ENCODE data around the gene SPACDR. TPM values are rescaled to one million over a fixed set of nuclear protein-coding genes. Genes with fewer than 3 reads are reported as not detected.

Gene SPACDR
- total RNA-seq, 1 donor from 2014 or later, result not detected

GRCh38 chr7:100486111-100486636, 22.1 kb upstream of the SPACDR start:
- no peak overlapping the region for H3K27ac ChIP-seq

GRCh38 chr7:100485471-100485876, 21.4 kb upstream of the SPACDR start:
- Histone ChIP-seq H3K4me3 (no peak overlapping the region), H3K9me3 (ENCODE audit: low read depth) (no peaks in the 10 kb centered on the region), H3K36me3 (no peaks in the 10 kb centered on the region), H3F3A (ENCODE audit: low read depth) (peaks cover 17% of the 10 kb centered on the region), H3K27ac (no peak overlapping the region), H2AFZ (replicated peaks) (no peak overlapping the region), H4K20me1 (ENCODE audit: low read depth) (peaks cover 4% of the 10 kb centered on the region), H3K9ac (no peak overlapping the region), H3K79me2 (ENCODE audit: low read depth) (no peaks in the 10 kb centered on the region), H3K4me1 (peaks cover 32% of the 10 kb centered on the region), H3K27me3 (peaks cover 9% of the 10 kb centered on the region), H3K4me2 (peak overlapping the region; percentile 94)
- H3K27me3 Mint-ChIP-seq (ENCODE audit: insufficient read depth, low read depth), result peaks cover 4% of the 10 kb centered on the region
- peaks cover 59% of the 10 kb centered on the region for H3K4me1 Mint-ChIP-seq
- H3K4me3 Mint-ChIP-seq, result peak overlapping the region; percentile 76
- H3K9me3 Mint-ChIP-seq, result no peaks in the 10 kb centered on the region
- peaks cover 6% of the 10 kb centered on the region for H3K36me3 Mint-ChIP-seq
- H3K27ac Mint-ChIP-seq, result no peak overlapping the region
- TF ChIP-seq EZH2phosphoT487 (IDR thresholded peaks at IDR 0.05) (no peak), CTCF (IDR thresholded peaks at IDR 0.05) (no peak)
- no peak for DNase-seq (ENCODE audit: low spot score)

More at GRCh38 chr7:100486111-100486636, 22.1 kb upstream of the SPACDR start:
- no peak overlapping the region for H2AFZ ChIP-seq (replicated peaks)
- H3K79me2 ChIP-seq (ENCODE audit: low read depth), result no peaks in the 10 kb centered on the region
- H3K9ac ChIP-seq, result no peak overlapping the region
- no peak overlapping the region for H3K4me2 ChIP-seq
- TF ChIP-seq EZH2 (IDR thresholded peaks at IDR 0.05), result no peak
- TF ChIP-seq CTCF (IDR thresholded peaks at IDR 0.05), result no peak
- TF ChIP-seq EZH2phosphoT487 (IDR thresholded peaks at IDR 0.05), result no peak
- peaks cover 17% of the 10 kb centered on the region for H3F3A ChIP-seq (ENCODE audit: low read depth)
- H3K36me3 ChIP-seq, result no peaks in the 10 kb centered on the region
- Mint-ChIP-seq H3K9me3 (no peaks in the 10 kb centered on the region), H3K4me3 (peak overlapping the region; percentile 76), H3K36me3 (peaks cover 6% of the 10 kb centered on the region), H3K27me3 (ENCODE audit: insufficient read depth, low read depth) (peaks cover 4% of the 10 kb centered on the region), H3K27ac (peak overlapping the region; percentile 90), H3K4me1 (peaks cover 65% of the 10 kb centered on the region)
- no peak overlapping the region for H3K4me3 ChIP-seq
- H3K9me3 ChIP-seq (ENCODE audit: low read depth), result no peaks in the 10 kb centered on the region
- DNase-seq (ENCODE audit: low spot score), result no peak
- peaks cover 4% of the 10 kb centered on the region for H4K20me1 ChIP-seq (ENCODE audit: low read depth)
- H3K27me3 ChIP-seq, result peaks cover 9% of the 10 kb centered on the region
- H3K4me1 ChIP-seq, result peaks cover 32% of the 10 kb centered on the region

GRCh38 chr7:100484673-100485045, 20.6 kb upstream of the SPACDR start:
- TF ChIP-seq EZH2phosphoT487 (IDR thresholded peaks at IDR 0.05) (no peak), EZH2 (IDR thresholded peaks at IDR 0.05) (no peak), CTCF (IDR thresholded peaks at IDR 0.05) (no peak)
- Mint-ChIP-seq H3K4me3 (peak overlapping the region; percentile 83), H3K27me3 (ENCODE audit: insufficient read depth, low read depth) (peaks cover 3% of the 10 kb centered on the region), H3K27ac (peak overlapping the region; percentile 58), H3K4me1 (peaks cover 52% of the 10 kb centered on the region), H3K9me3 (no peaks in the 10 kb centered on the region), H3K36me3 (peaks cover 3% of the 10 kb centered on the region)
- Histone ChIP-seq H3K4me2 (peak overlapping the region; percentile 94), H3K9ac (no peak overlapping the region), H3K9me3 (ENCODE audit: low read depth) (no peaks in the 10 kb centered on the region), H3K36me3 (no peaks in the 10 kb centered on the region), H3K4me3 (peak overlapping the region; percentile 94), H2AFZ (replicated peaks) (no peak overlapping the region), H3F3A (ENCODE audit: low read depth) (peaks cover 16% of the 10 kb centered on the region), H3K27me3 (peaks cover 9% of the 10 kb centered on the region), H3K27ac (no peak overlapping the region), H3K4me1 (peaks cover 26% of the 10 kb centered on the region), H3K79me2 (ENCODE audit: low read depth) (no peaks in the 10 kb centered on the region), H4K20me1 (ENCODE audit: low read depth) (peaks cover 4% of the 10 kb centered on the region)
- DNase-seq (ENCODE audit: low spot score), result no peak

All from neural progenitor cell (in vitro differentiated cells).